Measurements from ENCODE around the gene CACNA2D2.

Gene CACNA2D2

DNA sequence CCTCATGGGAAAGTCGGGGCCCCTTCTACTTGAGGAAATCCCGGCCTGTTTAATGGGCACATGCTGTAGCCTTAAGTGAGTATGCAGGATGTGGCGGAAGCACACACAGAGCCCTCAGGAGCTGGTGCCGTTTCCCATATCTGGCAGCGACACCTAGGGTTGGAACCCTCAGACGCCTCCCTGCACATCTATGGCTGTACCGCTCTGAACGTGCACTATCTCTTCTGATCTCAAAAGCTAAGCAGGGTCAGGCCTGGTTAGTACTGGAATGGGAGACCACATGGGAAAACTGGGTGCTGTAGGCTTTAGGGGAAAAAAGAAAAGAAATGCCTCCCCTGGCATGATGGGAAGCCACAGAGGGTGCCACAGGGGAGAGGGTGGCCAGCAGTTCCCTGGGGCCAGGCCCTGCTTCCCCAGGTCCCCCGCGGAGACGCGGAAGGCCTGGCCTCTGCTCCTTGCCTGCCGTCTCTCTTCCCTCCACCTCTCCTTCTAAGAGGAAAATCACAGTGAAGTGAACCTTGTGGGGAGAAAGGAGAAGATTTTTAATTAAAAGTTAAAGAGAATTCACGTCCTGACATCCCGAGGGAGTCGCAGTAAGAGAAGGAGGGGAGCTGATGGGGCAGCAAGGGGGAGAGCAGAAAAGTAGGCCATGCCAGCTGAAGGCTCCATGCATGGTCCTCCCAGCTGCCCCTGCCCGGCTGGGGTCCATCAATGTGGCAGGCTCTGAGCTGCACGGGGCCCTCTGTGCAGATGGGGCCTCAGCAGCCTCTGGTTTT, 83.7 kb downstream of the CACNA2D2 start:
- no peak for ATAC-seq

DNA sequence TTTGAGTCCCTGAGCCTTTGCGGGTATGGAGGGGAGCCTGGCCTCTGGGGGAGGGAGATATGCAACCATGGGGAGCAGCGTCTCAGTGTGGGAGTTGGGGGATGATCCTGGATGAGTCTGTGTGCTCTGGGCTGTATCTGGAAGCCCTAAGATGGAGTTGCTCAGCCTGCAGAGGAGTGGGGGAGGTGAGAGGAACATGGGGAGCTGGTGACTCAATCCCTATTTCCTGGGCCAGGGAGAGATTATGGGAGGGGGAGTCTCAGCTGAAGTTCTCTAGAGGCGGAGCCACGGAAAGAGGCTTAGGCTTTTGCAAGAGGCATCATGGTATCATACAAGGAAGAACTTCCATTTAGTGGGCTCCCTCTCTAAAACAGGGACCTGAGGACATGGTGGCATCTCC, 84.6 kb downstream of the CACNA2D2 start:
- no peak for ATAC-seq

DNA sequence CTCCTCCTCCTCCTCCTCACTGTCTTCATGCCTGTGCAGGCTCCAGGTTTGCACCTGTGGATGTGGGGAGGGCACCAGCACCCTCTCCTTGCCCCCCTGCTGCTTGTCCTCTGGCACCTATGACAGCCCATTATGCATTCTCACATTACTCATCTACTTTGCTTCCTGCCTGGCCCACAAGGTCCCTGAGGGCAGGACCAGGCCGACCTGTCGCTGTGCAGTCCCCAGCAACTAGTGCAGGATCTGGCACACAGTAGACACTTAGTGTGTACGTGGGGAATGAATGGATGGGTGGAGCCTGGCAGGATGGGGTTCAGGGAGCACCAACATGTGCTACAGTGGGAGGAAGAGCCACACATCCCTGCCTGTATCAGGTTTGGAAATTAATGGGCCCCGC, 85.8 kb downstream of the CACNA2D2 start:
- ATAC-seq: no peak

DNA sequence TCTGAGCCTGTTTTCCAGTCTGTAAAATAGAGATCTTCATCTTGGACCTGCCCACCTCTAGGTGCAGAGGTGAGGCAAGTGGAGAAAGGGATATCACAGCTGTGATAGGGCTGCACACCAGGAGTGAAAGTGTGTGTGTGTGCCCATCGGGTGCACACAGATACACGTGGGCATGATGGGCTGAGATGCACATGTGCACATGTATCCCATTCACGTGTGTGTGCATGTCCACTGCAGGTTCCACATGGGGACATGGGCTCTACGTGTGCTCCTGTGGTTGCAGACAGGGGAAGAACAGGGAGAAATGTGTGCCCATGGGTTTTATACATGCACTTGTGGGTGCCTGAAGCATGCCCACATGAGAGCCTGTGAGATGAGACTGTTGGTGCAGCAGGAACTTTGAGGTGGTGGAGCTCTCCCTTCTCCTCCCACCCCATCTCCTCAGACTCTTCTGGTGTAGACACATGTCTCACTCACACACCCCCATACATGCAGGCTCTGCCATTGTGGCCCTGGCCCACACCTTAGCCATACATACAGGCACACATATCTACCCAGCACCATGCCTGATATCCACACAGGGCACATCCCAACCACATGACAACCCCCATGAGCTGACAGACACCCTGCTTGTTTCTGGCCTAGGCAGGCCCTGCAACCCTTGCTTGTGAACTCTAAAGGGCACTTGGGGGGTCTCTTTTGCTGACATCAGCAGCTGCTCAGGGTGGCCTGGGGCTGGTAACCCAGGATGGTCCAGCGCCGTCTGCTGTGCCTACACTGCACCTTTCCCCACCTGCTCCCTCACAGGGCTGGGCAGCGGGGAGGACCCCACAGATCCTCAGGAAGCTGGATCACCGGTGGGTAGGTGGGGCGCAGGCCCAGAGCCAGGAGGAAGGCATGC, 86.4 kb downstream of the CACNA2D2 start:
- no peak for ATAC-seq

DNA sequence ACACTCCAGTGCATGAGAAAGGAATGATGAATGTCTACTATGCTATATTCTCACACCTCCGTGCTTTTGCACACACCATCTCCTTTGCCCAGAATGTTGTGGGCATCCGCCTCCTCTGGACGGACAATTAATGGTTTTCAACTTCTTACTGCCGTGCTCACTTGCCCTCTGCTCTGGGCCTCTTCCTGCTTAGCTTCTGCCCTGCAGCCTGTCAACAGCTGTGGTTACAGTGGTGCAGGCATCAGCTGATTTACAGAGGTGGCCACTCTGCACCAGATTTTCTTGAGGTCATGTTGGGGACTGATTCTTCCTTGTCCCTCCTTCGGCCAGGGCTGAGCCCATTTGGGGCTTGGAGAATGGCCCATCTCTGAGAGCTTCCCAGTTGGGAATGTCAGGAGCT, 87.6 kb downstream of the CACNA2D2 start:
- no peak for ATAC-seq

DNA sequence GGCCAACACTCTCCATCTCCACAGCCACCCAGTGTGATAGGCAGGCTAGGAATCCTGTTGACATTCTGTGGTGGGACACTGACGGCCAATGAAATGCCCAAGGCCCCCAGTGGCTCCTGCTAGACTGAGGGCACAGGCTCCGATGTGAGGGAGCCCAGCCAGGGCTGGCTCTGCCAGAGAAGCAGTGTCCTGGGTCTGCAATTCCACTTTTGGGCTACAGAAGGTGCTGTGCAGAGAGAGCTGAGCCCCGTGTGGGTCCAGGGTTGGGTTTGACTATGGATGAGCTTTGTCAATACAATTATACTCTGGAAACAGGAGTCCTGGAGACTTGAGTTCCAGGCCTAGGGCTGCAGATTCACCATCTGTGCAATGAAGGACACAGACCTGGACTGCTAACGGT, 88.4 kb downstream of the CACNA2D2 start:
- ATAC-seq: no peak

DNA sequence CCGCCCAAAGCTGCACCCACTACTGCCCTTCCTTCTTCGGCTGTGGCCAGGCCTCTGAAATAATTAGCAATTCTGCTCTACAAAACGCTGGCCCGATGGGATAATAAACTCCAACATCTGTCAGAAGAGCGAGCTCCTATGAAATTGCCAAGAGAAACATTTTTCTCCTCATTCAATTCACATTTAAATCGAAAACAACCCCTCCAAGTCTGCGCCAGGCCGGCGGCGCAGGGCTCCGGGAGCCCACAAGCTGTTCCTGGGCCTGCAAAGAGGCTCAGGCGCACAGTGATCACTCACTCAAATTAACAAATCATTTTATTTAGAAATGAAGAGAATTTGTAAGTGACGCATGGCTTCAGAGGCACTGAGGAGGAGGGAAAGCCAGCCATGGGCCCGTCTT, 88.8 kb downstream of the CACNA2D2 start:
- no peak for ATAC-seq

DNA sequence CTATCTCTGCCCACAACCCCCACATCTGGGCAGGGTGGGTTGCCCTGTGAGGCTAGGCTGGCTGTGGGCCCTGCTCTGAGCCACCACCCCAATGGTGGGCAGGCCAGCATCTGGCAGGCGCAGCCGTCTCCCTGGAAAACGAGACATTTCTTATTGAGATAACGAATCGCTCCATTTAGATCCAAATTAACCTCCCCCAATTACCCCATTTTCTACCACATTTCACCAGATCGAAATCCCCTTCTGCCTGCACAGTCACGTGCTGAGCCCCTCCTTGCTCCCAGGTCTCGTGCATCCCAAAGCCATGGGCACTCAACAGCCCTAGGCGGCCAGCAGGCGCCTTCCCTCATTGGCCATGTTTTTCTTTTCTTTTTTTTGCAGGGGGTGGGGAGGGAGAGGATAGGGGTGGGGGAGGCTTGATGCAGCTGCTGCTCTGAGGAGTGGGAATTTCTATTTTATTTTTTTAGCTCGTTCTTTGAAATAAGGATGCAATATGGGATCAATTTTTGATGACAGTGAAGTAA, 91.1 kb downstream of the CACNA2D2 start:
- no peak for ATAC-seq

DNA sequence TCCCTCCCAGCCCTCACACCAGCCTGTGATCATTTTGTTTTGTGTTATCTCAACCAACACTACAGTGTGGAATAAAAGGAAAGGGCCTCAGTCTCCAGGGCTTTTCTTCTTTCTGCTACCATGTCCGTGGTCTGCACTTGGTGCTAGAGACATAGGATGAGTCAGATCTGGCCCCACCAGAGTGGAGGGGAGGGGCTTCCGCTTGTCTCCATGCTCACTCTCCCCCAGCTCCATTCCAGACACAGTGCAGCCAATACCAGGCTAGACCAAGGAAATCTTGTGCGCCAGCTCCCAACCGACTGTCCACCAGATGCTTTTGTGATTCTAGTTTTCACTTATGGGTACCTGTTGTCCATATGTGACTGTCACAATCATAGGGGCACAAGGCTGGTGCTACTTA, 92.2 kb downstream of the CACNA2D2 start:
- ATAC-seq: no peak

DNA sequence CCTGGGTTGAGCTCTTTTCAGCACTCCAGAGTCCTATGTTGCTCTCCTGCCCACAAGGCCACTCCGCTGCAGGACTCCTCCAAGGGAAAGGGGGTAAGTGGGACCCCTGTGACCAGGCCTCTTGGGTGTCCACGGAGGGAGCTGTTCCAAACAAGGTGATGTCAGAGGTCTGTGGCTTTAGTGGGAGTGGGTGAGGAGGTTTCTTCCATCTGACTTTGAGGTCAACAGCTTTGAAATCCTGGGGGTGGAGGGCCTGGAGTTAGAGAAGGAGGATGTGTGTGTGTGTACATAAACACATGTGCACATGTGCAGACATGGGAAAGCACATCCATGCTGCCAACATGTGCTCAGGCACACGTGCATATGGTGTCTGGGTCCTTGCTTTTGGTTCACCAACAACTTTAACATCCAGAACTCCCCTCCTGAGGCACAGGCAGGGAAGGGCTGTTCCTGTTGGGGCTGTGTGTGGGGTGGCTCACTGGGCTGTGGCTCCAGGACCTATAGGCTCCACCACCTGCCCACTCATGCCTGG, 92.8 kb downstream of the CACNA2D2 start:
- no peak for ATAC-seq

DNA sequence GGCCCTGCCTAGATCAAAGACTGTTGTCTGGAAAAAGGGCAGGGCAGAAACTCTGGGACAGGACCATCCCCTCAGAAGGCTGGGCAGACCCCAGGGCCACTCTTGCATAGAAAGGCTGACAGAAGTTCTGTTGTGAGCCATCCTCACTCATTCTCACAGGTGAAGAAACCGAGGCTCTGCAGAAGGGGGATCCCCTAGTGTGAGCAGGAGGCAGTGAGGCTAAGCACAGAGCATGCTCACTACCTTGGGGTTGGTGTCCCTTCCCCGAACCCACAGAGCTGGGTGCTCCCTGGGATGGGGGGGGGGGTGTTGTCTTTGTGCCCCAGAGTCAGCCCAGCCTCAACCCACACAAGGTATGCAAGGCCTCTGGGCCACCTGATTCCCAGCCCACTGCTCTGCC, 93.2 kb downstream of the CACNA2D2 start:
- no peak for ATAC-seq

DNA sequence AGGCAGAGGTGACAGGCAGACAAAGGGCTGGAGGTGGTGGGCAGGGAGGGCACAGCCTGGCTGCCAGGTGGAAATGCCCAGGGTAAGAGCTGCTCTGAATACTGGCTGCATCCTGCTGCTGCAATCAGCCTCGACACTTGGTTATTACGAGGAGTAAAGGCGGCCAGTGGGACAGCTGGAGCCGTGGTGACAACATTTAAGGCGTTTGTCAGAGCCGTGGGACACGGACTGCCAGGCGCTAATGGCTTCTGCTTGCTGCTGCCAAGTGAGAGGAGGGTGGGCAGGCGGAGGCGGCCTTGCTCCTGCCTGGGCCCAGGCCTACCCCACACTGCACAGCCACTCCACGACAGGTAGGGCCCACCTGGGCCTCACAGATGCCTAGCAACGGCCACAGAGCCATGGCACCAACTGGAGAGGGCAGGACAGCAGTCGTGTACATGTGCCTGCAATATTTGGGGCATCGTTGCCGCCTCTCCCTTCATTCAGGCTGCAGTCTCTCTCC, 94.9 kb downstream of the CACNA2D2 start:
- ATAC-seq: no peak

DNA sequence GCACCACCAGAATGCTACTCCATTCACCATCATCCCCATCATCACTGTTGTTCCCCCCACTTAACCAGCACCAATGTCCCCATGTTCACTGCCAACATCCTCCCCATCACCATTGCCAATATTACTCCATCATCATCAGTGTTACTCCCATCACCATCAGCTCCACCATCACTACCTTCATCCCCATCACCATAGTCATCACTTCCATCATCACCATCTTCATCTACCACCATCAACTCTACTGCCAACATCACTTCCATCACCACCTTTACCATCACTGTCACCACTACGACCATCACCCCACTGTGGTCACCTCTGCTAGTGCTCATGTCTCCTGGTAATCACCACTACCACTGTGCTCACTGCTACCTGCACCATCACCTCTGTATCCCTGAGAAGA, 96.9 kb downstream of the CACNA2D2 start:
- ATAC-seq: no peak

DNA sequence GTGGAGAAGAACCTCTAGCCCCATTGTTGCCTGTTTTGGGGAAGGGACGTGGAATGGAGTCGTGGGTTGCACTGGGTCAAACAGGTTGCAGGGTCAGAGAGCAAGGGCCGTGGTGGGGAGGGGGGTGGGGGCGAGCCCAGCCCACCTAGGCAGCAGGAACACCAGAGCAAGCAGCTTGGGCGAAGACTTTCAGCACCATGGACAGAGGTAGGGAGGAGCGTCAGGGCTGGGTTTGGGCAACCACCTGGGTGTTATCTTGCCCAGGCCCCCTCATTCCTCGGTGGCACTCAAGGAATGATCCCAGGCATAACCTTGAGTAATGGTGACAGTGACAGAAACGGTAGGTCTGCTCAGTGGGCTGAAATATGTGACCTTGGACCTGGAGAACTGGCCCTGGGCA, 98.2 kb downstream of the CACNA2D2 start:
- ATAC-seq: no peak

DNA sequence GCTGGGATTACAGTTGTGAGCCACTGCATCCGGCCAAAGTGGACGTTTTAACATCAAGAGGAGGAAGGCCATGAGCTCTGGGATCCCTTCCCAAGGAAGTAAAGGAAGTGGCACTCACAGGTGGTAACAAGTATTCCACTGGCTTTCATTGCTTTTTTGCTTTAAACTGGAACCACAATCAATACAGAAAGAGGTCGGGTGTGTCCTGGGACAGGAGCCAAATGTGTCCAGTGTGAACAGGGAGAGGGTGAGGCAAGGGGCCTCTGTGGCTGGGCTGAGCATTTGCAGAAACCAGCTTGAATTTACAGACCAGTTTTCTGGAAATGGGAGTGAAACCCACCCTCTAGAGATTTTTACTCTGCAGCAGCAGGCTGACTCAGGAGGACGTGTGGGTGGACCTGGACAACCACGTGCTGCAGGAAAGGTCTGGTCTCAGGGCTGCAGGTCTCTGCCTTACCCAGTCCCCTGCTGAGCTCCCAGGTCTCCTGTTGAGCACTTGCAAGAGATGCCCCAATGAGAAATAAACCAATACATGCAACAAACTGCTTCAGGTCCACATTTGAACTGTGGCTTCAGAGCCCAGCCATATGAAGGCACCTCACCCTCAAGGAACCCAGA, 101.3 kb downstream of the CACNA2D2 start:
- ATAC-seq: no peak

DNA sequence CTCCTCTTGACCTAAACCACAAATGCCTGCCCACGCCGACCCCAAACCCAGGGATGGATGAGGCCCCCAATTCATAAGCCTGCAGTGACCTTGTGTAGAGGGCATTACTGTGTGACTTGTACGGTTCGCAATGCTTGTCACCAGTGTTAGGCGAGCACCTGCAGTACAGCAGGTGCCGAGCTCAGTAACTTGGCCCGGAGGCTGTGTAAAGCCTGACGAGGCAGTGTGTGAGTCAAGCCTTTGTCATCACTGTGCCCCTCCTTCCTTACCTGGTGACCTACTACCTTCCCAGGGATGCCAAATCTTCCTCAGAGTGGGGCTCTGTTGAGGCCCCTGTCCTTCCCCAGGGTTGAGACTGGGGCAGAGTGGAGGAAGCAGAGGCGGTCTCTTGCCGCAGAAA, 106.9 kb downstream of the CACNA2D2 start:
- ATAC-seq: no peak

DNA sequence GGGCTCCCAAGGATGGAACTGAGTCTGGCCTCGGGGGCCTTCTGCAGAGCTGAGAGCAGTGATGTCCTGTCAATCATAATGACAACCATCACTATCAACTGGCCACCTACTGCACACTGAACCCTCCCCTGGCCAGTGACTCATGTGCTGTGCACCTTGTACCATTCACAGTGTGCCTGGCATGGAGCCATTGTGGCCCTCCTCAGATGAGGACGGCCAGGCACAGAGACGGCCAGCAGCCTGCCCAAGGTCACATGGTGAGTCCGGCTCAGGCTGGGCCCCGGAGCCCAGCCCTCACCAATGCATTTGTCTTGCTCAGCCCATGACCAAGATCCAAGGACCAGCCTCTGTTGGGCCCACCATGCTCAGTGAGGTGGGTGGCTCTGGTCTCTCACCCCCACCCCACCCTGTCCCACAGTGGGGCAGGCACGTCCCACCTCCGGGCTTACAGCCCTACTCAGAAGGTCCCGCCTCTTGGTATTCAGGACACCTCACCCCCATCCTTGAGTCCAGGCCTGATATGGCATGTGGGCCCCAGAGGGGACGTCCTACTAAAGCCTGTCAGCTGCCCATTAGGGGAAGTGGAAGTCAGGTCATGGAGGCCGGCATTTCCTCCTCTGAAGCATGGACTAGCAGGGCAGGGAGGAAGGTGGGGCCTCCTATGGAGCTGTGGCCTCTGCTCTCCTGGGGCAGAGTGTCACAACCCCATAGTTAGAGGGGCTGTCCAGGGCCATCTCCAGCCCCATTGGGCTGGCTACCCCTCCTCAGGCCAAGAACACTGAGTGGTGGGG, 108.2 kb downstream of the CACNA2D2 start:
- ATAC-seq: no peak

DNA sequence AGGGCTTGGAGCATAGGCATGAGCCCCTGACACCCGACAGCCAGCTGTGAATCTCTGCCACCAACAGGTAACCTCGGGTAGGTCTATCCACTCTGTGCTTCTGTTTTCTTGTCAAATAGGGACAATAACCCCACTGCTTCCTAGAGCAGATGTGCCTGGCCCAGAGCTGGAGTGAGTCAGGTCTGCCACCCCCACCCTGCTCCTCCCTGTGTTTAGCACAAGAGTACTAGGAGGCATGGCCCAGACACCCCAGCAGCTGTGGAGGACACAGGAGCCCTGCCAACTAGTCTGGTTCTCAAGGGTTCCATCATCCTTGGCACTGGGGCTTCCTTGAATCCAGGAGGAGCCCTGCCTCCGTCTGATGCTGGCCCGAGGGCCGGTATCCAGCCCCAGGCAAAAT, 110.4 kb downstream of the CACNA2D2 start:
- no peak for ATAC-seq

DNA sequence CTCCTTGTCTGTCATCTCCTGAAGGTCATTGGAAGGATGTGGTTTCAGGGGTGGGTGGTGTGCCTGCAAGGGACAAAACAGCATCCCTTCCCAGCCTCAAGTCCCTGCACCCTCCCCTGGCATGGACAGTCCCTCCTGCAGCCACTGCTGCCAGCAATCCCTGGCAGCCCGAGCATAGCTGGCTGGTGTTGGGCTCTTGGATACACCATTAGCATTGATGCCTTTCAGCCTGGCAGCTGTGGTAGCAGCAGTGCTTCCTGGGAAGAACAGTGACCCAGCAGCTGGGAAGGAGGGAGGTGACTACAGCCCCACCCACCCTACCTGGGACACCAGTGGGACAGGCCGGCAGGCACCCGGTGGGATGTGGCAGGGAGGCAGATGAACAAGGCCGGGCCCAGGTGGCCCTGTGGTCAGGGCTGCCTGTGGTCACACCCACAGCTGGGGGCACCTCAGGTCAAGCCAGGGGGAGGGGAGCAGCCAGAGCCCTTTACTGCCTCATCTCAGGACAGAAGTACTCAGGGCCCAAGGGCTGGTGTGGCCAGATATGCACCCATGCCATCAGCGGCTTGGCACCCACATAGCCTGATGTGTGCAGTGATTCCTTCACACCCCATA, 111.2 kb downstream of the CACNA2D2 start:
- ATAC-seq: no peak

DNA sequence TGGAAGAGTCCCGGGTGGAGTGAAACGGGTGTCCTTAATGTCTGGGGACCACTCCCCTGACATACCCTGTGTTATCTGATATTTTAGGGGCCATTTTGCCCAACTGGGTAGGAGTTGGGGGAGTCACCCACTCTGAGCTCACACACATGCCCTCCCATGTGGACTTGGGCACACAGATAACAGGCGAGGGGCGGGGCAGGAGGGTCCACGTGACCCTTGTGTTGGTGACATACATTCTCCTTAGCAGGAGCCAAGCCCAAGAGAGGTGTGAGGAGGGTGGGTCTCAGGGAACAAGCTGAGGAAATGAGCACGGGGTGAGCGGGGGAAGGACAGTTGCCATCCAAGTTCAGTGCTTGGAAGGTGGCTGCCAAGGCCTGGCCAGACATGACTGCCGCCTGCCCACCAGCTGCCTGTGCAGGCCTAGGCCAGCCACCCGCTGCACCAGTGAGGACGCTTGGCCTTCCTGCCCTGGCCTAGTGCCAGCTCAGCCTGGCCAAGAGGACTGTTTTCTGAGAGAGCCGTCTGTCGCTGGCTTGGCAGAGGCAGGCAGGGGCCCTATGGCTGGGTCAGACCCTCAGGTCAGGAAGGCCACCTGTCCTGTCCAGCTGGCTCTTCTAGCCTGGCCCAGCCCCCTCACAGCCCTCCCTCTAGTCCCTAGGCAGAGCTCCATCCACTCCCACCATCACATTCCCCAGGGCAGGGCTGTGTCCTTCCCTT, 112.8 kb downstream of the CACNA2D2 start:
- ATAC-seq: no peak

DNA sequence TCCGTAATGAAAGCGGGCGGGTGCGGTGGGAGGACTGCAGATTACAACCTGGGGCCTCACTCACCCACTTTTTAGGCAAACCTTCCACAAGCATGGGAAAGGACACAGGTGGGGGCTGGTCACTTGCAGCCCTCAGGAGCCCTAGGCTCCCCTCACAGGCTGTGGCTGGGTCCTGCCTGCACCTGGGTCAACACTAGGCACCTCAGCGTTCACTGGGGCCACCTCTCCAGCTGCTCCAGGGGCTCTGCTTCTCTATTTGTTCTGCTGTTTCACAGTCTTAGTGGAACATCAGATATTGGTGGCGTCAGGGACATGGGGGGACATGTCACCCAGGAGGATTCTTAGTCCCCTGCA, 114.0 kb downstream of the CACNA2D2 start:
- no peak for ATAC-seq
